Measurements from ENCODE around the gene COL9A3.

Gene COL9A3

DNA sequence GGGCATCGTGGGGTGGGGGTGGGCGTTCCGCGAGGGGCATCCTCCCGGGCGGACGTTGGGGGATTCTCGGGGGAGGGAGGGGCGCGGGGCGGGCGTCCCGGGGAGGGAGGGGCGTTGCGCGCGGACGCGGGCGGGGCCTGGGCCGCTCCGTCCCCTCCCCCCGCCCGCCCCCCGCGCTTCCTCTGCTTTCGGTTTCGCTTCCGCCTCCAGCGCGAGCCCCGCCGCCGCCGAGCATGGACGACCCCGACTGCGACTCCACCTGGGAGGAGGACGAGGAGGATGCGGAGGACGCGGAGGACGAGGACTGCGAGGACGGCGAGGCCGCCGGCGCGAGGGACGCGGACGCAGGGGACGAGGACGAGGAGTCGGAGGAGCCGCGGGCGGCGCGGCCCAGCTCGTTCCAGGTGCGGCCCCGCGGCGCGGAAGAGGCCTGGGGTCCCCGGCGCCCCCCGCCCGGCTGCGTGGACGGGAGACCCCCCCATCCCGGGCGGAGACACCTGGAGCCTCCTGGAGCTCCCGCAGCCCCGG, 12.2 kb upstream of the COL9A3 start, which contains the start of gene OGFR:
OGFR (plus strand) TSS at position 209 of the 528 bp plus-strand sequence; CDS start at position 234, 25 bp downstream.
- peak within 1 kb of the TSS; percentile 73 to 84 for H3K4me3 ChIP-seq (ENCODE audit: low read depth in 1 of 2, low read length in 1 of 2)
- H3K27ac ChIP-seq: peak within 1 kb of the TSS; percentile 94

DNA sequence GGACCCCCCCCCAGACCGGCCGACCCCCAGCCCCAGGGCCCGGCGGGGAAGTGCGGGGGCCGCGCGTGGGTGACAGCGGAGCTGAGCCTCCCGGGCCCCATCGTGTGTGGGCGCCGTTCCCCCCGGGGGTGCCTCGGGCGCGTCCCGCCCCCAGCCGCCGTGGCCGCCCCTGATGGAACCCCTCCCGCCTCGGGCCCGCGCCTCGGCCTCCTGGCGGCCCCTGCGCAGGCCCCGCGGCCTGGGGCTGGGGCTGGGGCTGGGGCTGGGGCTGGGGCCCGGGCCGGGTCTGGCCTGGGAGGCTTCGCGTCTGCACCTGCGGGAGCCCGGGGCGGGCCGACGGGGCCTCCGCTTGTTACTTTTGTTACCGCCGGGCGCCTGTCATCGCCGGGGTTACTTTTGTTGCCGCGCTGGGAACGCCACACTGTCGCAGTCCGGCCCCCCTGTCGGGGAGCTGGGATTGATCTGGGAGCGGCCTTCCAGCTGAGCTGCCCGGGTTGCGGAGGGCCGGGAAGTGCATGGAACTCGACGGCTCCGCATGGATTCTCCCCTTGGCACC, 11.6 kb upstream of the COL9A3 start:
- peaks cover 52% of the 10 kb centered on the region for H3K36me3 ChIP-seq

More for the DNA sequence above, 12.2 kb upstream of the COL9A3 start, which contains the start of gene OGFR:
- Histone ChIP-seq H3K36me3 (peaks cover 52% of the 10 kb centered on the region), H3K4me1 (ENCODE audit: control insufficient read depth in 1 of 2, insufficient read depth in 1 of 2, low read depth in 1 of 2, low read length in 1 of 2) (peaks cover 54 to 60% of the 10 kb centered on the region in 2 experiments), H3K9me3 (no peaks in the 10 kb centered on the region), H3K27me3 (no peaks in the 10 kb centered on the region)
- TF ChIP-seq, protein P1, sequence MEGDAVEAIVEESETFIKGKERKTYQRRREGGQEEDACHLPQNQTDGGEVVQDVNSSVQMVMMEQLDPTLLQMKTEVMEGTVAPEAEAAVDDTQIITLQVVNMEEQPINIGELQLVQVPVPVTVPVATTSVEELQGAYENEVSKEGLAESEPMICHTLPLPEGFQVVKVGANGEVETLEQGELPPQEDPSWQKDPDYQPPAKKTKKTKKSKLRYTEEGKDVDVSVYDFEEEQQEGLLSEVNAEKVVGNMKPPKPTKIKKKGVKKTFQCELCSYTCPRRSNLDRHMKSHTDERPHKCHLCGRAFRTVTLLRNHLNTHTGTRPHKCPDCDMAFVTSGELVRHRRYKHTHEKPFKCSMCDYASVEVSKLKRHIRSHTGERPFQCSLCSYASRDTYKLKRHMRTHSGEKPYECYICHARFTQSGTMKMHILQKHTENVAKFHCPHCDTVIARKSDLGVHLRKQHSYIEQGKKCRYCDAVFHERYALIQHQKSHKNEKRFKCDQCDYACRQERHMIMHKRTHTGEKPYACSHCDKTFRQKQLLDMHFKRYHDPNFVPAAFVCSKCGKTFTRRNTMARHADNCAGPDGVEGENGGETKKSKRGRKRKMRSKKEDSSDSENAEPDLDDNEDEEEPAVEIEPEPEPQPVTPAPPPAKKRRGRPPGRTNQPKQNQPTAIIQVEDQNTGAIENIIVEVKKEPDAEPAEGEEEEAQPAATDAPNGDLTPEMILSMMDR (IDR thresholded peaks at IDR 0.05): no peak

GRCh38 chr20:62805711-62806382, 11.0 kb upstream of the COL9A3 start:
- Histone ChIP-seq H3K27me3 (no peaks in the 10 kb centered on the region), H3K4me3 (ENCODE audit: low read depth in 1 of 2, low read length in 1 of 2) (peak overlapping the region; percentile 73 to 84), H3K9me3 (no peaks in the 10 kb centered on the region), H3K27ac (peak overlapping the region; percentile 94), H3K4me1 (ENCODE audit: control insufficient read depth in 1 of 2, insufficient read depth in 1 of 2, low read depth in 1 of 2, low read length in 1 of 2) (peaks cover 54 to 60% of the 10 kb centered on the region in 2 experiments), H3K36me3 (peaks cover 52% of the 10 kb centered on the region)
- TF ChIP-seq, protein P1 (IDR thresholded peaks at IDR 0.05): peak; percentile 26

More for the DNA sequence above, 11.6 kb upstream of the COL9A3 start:
- H3K27me3 ChIP-seq: no peaks in the 10 kb centered on the region
- H3K4me3 ChIP-seq (ENCODE audit: low read depth in 1 of 2, low read length in 1 of 2): peak overlapping the region; percentile 73 to 84
- H3K4me1 ChIP-seq (ENCODE audit: control insufficient read depth in 1 of 2, insufficient read depth in 1 of 2, low read depth in 1 of 2, low read length in 1 of 2): peaks cover 54 to 60% of the 10 kb centered on the region in 2 experiments
- TF ChIP-seq, protein P1 (IDR thresholded peaks at IDR 0.05): no peak
- H3K27ac ChIP-seq: peak overlapping the region; percentile 94
- no peaks in the 10 kb centered on the region for H3K9me3 ChIP-seq

- TF ChIP-seq, protein P1 (IDR thresholded peaks at IDR 0.05): no peak
- H3K9me3 ChIP-seq: no peaks in the 10 kb centered on the region
- no peaks in the 10 kb centered on the region for H3K27me3 ChIP-seq
- peaks cover 54% of the 10 kb centered on the region for H3K36me3 ChIP-seq
- H3K4me1 ChIP-seq (ENCODE audit: control insufficient read depth in 1 of 2, insufficient read depth in 1 of 2, low read depth in 1 of 2, low read length in 1 of 2): peaks cover 54 to 60% of the 10 kb centered on the region in 2 experiments
- peak overlapping the region; percentile 73 to 84 for H3K4me3 ChIP-seq (ENCODE audit: low read depth in 1 of 2, low read length in 1 of 2)
- H3K27ac ChIP-seq: peak overlapping the region; percentile 94
Observed at GRCh38 chr20:62806383-62807050, 10.3 kb upstream of the COL9A3 start.

DNA sequence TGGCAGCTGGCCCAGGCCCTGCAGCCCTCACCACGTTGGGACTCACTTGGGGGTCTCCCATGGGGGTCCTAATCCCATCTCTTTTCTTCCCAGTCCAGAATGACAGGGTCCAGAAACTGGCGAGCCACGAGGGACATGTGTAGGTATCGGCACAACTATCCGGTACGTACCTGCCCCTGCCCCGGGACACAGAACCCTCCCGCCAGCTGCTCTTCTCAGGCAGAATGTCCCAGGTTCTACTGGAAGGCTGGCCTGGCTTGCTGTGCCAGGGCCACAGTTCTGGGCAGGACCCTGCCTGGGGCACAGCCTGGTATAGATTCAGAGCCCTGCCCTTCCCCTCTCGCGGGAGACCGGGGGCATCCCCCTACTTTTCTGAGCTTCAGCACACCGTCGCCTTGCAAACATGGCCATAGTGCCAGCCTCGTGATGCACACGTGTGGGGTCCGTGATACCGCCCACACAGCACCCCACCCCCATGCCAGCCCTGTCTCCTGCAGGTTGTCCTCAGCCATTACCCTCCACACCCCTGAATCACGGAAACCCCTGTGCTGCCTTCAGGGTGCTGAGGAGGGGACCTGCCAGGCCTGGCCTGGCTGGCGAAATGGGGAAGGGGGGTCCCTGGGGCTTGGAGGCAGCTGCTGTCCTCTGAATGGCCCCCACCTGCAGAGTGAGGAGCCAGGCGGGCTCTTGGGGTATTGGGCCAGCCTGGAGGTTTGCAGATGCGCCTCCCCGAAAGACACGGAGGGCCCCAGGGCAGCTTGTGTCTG, 9.2 kb upstream of the COL9A3 start:
- Histone ChIP-seq H3K36me3 (peaks cover 65% of the 10 kb centered on the region), H3K4me3 (ENCODE audit: low read depth in 1 of 2, low read length in 1 of 2) (peak overlapping the region in 1 of 2 experiments; percentile 7)

More for the DNA sequence above, 9.2 kb upstream of the COL9A3 start:
- Histone ChIP-seq H3K4me1 (ENCODE audit: control insufficient read depth in 1 of 2, insufficient read depth in 1 of 2, low read depth in 1 of 2, low read length in 1 of 2) (peaks cover 45 to 51% of the 10 kb centered on the region in 2 experiments), H3K27me3 (no peaks in the 10 kb centered on the region), H3K9me3 (no peaks in the 10 kb centered on the region), H3K27ac (peak overlapping the region; percentile 94)
- TF ChIP-seq, protein P1 (IDR thresholded peaks at IDR 0.05): no peak

Data from neutrophil (primary cell).